GM18520 (cell line): ENCODE data around the gene ABCC9.

Source experiments
- ATAC-seq: cut with Tn5 transposase; IDR thresholded peaks from one replicate; pipeline ENCODE4 v1.9.1; 2021; ENCODE audit not compliant: unreplicated experiment

ABCC9 gene

DNA sequence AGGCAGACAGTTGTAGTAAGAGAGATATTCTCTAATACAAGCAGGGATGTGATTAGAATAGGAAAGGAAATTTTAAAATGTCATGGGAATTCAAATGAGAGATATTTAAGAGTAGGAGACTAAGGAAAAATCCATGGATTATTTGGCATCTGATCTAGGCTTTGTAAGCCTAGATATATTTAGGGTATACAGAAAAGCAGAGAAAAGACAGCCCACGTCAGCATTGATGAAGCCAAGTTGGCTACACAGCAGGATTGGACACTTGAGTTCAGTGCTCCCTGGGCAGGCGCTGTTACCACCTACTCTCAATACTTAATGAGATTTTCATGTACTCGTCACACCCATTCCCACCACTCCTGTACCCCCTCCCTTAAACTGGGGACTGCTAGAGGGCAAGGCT lies 165.1 kb downstream of the ABCC9 start:
- ATAC-seq: no peak

GRCh38 chr12:21775133-21775820 lies 165.9 kb downstream of the ABCC9 start:
- no peak for ATAC-seq

DNA sequence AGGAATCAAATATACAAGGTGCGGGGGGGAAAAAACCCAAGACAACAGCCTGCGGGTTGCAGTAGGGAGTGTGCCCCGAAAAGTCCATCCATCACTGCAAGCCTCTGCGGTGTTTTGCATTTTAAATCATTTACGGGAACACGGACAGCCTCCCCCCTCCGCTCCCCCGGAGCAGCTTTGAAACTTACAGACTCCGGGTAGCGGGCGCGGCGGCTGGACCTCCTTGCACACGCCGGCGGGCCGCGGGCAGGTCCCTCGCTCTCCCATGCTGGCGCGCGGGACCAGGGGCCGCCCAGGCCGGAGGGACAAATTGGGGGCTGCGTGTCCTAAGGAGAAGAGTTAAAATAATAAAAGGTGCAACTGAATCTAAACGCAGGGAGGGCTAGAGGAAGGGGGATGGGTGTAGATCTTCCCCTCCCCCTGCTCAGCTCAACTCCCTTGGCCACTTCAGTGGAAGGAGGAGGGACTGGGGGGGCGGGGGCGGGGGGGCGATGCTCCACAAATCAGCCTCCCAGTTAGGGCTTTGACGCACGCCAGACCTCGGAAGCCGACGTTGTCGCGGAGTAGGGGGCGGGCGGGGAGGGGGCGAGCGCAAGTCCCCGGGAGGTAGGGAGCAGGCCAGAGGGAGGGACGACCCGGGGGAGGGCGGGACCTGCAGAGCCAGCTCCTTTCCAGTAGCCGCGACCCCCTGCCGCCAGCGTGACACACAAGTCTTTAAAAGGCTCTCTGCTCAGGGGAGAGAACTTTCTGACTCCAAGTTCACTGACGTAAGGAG lies 166.7 kb downstream of the ABCC9 start, which contains the start of gene KCNJ8:
KCNJ8 (minus strand) TSS at position 349 of the 775 bp plus-strand sequence. CDS start 1,090 bp downstream, outside the sequence.
- ATAC-seq: no peak

GRCh38 chr12:21773806-21774205 lies 167.4 kb downstream of the ABCC9 start:
- ATAC-seq: no peak

DNA sequence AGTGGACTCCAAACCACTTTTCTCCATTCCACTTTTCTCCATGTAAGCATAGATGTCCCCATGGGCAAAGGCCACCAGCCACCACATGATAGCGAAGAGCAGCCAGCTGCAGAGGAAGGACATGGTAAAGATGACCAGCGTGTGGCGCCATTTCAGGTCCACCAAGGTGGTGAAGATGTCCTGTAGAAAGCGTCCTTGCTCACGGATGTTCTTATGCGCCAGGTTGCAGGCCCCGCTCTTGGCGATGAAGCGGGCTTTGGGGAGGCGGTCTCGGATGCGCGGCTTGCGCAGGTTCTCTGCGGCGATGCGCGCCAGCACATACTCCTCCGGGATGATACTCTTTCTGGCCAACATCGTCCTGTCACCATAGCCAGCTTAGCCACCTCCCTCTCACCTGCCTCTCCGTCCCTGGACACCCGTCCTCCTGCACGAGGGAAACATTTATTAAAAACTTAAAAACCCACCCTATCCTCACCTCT lies 167.9 kb downstream of the ABCC9 start:
- ATAC-seq: no peak

- no peak for ATAC-seq
These were observed 169.9 kb downstream of the ABCC9 start for GRCh38 chr12:21771311-21771710.

GRCh38 chr12:21769307-21769706 lies 171.9 kb downstream of the ABCC9 start:
- ATAC-seq: no peak

GRCh38 chr12:21766403-21766802 lies 174.8 kb downstream of the ABCC9 start:
- no peak for ATAC-seq

- ATAC-seq: no peak
These were observed 176.3 kb downstream of the ABCC9 start for GRCh38 chr12:21764950-21765349.

GRCh38 chr12:21764065-21764464 lies 177.2 kb downstream of the ABCC9 start:
- no peak for ATAC-seq

DNA sequence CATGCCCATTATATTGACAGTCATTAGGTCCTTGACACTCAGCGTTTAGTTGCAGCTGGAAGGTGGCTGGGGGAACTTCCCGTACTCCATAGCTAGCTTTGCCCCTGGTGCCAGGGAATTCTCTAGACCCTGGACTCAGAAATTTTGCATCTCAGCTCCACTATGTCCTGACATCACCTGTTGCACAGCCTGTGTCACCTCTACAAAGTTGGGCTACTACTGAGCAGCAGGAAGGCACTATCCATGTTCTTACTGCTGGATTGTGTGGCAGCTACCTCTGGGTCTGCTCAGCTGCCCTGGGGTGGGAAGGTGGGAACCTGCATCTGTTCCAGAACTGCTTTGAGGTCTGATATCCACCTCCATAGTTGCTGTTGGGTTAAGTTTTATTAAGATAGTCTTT lies 177.7 kb downstream of the ABCC9 start:
- no peak for ATAC-seq

GRCh38 chr12:21759737-21760136 lies 181.5 kb downstream of the ABCC9 start:
- ATAC-seq: no peak

- ATAC-seq: no peak
These were observed 183.5 kb downstream of the ABCC9 start for GRCh38 chr12:21757735-21758134.

GRCh38 chr12:21756699-21757098 lies 184.5 kb downstream of the ABCC9 start:
- ATAC-seq: no peak

DNA sequence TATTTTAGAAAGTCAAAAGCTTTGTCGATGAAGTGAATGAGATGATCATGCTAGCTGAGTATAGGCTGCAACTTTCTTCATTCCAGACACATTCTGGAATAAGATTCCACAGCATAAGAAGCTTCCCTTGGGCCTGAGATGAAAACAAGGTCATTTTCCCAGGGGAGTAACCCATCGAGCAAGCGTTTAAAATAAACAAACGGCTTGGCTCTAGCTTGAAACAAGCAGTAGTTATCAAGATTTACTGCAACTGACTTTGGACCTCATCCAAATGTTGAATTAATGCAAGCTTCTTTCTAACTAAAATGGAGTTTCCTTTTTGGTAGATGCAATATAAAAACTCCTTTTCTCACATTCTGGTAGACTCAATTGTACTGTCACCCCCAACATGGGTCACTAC lies 189.7 kb downstream of the ABCC9 start:
- ATAC-seq: no peak
